Sigmoid colon (tissue), 7 donors: ENCODE results near the gene KRTAP9-1. TPM values are rescaled to one million over a fixed set of nuclear protein-coding genes. Genes with fewer than 3 reads are reported as not detected.
"Not testable (repeated sequence)": the region's sequence is repeated elsewhere in the genome, so short reads cannot be mapped to it uniquely, and the experiment has no call there.

Experiments
- DNase-seq: peaks from one replicate; pipeline ENCODE4 v3.0.0-alpha.2; 2019
- H3K27ac ChIP-seq, 4 donors: fragments of 200-600 bp; sonication (generic); one replicate each; pipeline ENCODE4 v1.5.1; 2016 to 2019; ENCODE audit warnings: mild to moderate bottlenecking in 1 of 4
- H3K27me3 ChIP-seq, 3 donors: fragments of 200-600 bp; sonication (generic); one replicate each; pipeline ENCODE4 v1.5.1; 2019; ENCODE audit warnings: mild to moderate bottlenecking in 1 of 3
- H3K36me3 ChIP-seq, 4 donors: fragments of 200-600 bp; sonication (generic); one replicate each; pipeline ENCODE4 v1.5.1; 2016 to 2019
- H3K4me1 ChIP-seq, 4 donors: fragments of 200-600 bp; sonication (generic); one replicate each; pipeline ENCODE4 v1.5.1; 2017 to 2019
- H3K4me3 ChIP-seq, 4 donors: fragments of 200-600 bp; sonication (generic); one replicate each; pipeline ENCODE4 v1.5.1; 2017 to 2019; ENCODE audit warnings: mild to moderate bottlenecking in 2 of 4, moderate library complexity in 1 of 4
- H3K9me3 ChIP-seq, 4 donors: fragments of 200-600 bp in 3 of 4; sonication (generic) in 3 of 4; one replicate each; pipeline versions ENCODE4 v1.5.1 to v1.6.1; 2013 to 2019
- CTCF ChIP-seq, 4 experiments: fragments of 450-650 bp in 3 of 4; fragments of 200-600 bp in 1 of 4; IDR thresholded peaks; one replicate each; pipeline ENCODE4 v1.5.1; 2016 to 2019; ENCODE audit warnings: antibody characterized with exemption in 4 of 4, mild to moderate bottlenecking in 3 of 4, moderate library complexity in 2 of 4
- EP300 ChIP-seq, 4 donors: sonication (generic); formaldehyde crosslinking; IDR thresholded peaks; one replicate each; pipeline ENCODE4 v1.6.1; 2017; ENCODE audit warnings: antibody characterized with exemption in 4 of 4
- POLR2A ChIP-seq, 2 donors: fragments of 450-650 bp; IDR thresholded peaks; one replicate each; pipeline ENCODE4 v1.6.1; 2016; ENCODE audit warnings: antibody characterized with exemption in 2 of 2, mild to moderate bottlenecking in 2 of 2, moderate library complexity in 2 of 2
- POLR2AphosphoS5 ChIP-seq, 4 donors: sonication (generic); formaldehyde crosslinking; IDR thresholded peaks; one replicate each; pipeline ENCODE4 v1.6.1; 2017; ENCODE audit warnings: antibody characterized with exemption in 4 of 4
- WGBS, 2 donors: extraction: QIAGEN DNeasy Blood & Tissue Kit; methylation state at CpG; one replicate each; pipeline ENCODE4 v1.1.7; 2013; 5-methylcytosine and 5-hydroxymethylcytosine counted together
- intact Hi-C: fragments of 100-400 bp; cut with DNase I; formaldehyde crosslinking; loops from one replicate; pipeline ENCODE4 v1.15.1; 2023
- polyA plus RNA-seq, 3 donors: library from polyadenylated mRNA; stranded (reverse); fragments of 200-250 nt; gene quantifications; one replicate each; pipeline ENCODE4 v1.2.3, GENCODE V29; 2013
- small RNA-seq, 3 donors: library from RNA; depleted of rRNA; stranded (forward); fragments of <200 nt; gene quantifications; one replicate each; pipeline ENCODE3, GENCODE V24; 2016
- total RNA-seq, 4 donors: library from RNA; depleted of rRNA; stranded (reverse); fragments of >200 nt; gene quantifications; one replicate each; pipeline ENCODE4 v1.1.0, GENCODE V29; 2016
- donor health status: healthy with polysubstance abuse.
- donor health status: Bipolar disorder and iron deficiency.
- donor health status: healthy.

KRTAP9-1 gene
- total and polyA plus RNA-seq, 7 donors: not detected

- no peak overlapping the region for H3K4me3 ChIP-seq
- intact Hi-C loops: no loop called here
- H3K27me3 ChIP-seq: no peaks in the 10 kb centered on the region
- TF ChIP-seq POLR2AphosphoS5 (IDR thresholded peaks at IDR 0.05) (no peak), EP300 (IDR thresholded peaks at IDR 0.05) (no peak), POLR2A (IDR thresholded peaks at IDR 0.05) (no peak), CTCF (IDR thresholded peaks at IDR 0.05) (no peak)
- no peak for DNase-seq
- H3K36me3 ChIP-seq: no peaks in the 10 kb centered on the region
- no peaks in the 10 kb centered on the region for H3K9me3 ChIP-seq
- H3K4me1 ChIP-seq: no peaks in the 10 kb centered on the region
- H3K27ac ChIP-seq: no peak overlapping the region
These were observed 40.4 kb downstream of the KRTAP9-1 start for GRCh38 chr17:41230094-41230493.

GRCh38 chr17:41231731-41232130 lies 42.0 kb downstream of the KRTAP9-1 start:
- no peak for DNase-seq
- no peaks in the 10 kb centered on the region for H3K9me3 ChIP-seq
- no peak overlapping the region for H3K27ac ChIP-seq
- no peaks in the 10 kb centered on the region for H3K36me3 ChIP-seq
- intact Hi-C loops: no loop called here
- no peak overlapping the region for H3K4me3 ChIP-seq
- WGBS, 2 donors: 90 to 92% methylated on average over 6 of the region's 6 CpGs
- no peak for TF ChIP-seq CTCF (IDR thresholded peaks at IDR 0.05)
- no peak for TF ChIP-seq EP300 (IDR thresholded peaks at IDR 0.05)
- TF ChIP-seq POLR2A (IDR thresholded peaks at IDR 0.05): no peak
- TF ChIP-seq POLR2AphosphoS5 (IDR thresholded peaks at IDR 0.05): no peak
- no peaks in the 10 kb centered on the region for H3K4me1 ChIP-seq
- no peaks in the 10 kb centered on the region for H3K27me3 ChIP-seq

- H3K27me3 ChIP-seq, H3K27ac ChIP-seq, H3K4me1 ChIP-seq, intact Hi-C loops, H3K9me3 ChIP-seq, H3K36me3 ChIP-seq, H3K4me3 ChIP-seq, DNase-seq: not testable (repeated sequence)
- 84 to 95% methylated on average over 1 of the region's 1 CpG for WGBS, 2 donors
These were observed 42.9 kb downstream of the KRTAP9-1 start, which contains the start of gene KRTAP9-3 for GRCh38 chr17:41232399-41233105. KRTAP9-3 (plus strand) TSS chr17:41232449; CDS start chr17:41232502, 53 bp downstream.

- H3K9me3 ChIP-seq, H3K4me3 ChIP-seq, H3K36me3 ChIP-seq, intact Hi-C loops, H3K4me1 ChIP-seq, H3K27me3 ChIP-seq, H3K27ac ChIP-seq, DNase-seq: not testable (repeated sequence)
- 84 to 89% methylated on average over 4 of the region's 4 CpGs for WGBS, 2 donors
These were observed 47.4 kb downstream of the KRTAP9-1 start for GRCh38 chr17:41237116-41237515.

- H3K4me3 ChIP-seq, DNase-seq, intact Hi-C loops, H3K9me3 ChIP-seq, H3K36me3 ChIP-seq, H3K27ac ChIP-seq, H3K27me3 ChIP-seq, H3K4me1 ChIP-seq: not testable (repeated sequence)
- 28 to 47% methylated on average over 3 of the region's 3 CpGs for WGBS, 2 donors
These were observed 48.3 kb downstream of the KRTAP9-1 start, which contains the start of gene KRTAP9-8 for GRCh38 chr17:41237949-41238437. KRTAP9-8 (plus strand) TSS chr17:41237999; CDS start chr17:41238052, 53 bp downstream.

Small RNAs within 50 kb of the gene (small RNA-seq; reads per million reads assigned to genes)
- gene KRTAP4-17P: 0 reads per million in 3 donors

Other genes starting within 250 kb of the KRTAP9-1 start
Only the 30 nearest of the 40 such genes appear.
- not detected for gene KRTAP1-4, start 159.7 kb upstream of the KRTAP9-1 start, total RNA-seq
- not detected for gene KRTAP1-4, start 159.7 kb upstream of the KRTAP9-1 start, polyA plus RNA-seq
- not detected for gene KRTAP1-3, start 155.0 kb upstream of the KRTAP9-1 start, total RNA-seq
- gene KRTAP1-3, start 155.0 kb upstream of the KRTAP9-1 start, polyA plus RNA-seq: not detected
- not detected for gene KRTAP1-1, start 148.4 kb upstream of the KRTAP9-1 start, total RNA-seq
- gene KRTAP1-1, start 148.4 kb upstream of the KRTAP9-1 start, polyA plus RNA-seq: not detected
- gene KRTAP2-1, start 142.6 kb upstream of the KRTAP9-1 start, total RNA-seq: not detected
- gene KRTAP2-1, start 142.6 kb upstream of the KRTAP9-1 start, polyA plus RNA-seq: not detected
- gene KRTAP2-2, start 134.7 kb upstream of the KRTAP9-1 start, total RNA-seq: not detected
- gene KRTAP2-2, start 134.7 kb upstream of the KRTAP9-1 start, polyA plus RNA-seq: not detected
- gene KRTAP2-3, start 129.8 kb upstream of the KRTAP9-1 start, total RNA-seq: not detected
- not detected for gene KRTAP2-3, start 129.8 kb upstream of the KRTAP9-1 start, polyA plus RNA-seq
- not detected for gene KRTAP2-4, start 124.0 kb upstream of the KRTAP9-1 start, total RNA-seq
- not detected for gene KRTAP2-4, start 124.0 kb upstream of the KRTAP9-1 start, polyA plus RNA-seq
- not detected for gene KRTAP4-7, start 105.7 kb upstream of the KRTAP9-1 start, total RNA-seq
- gene KRTAP4-7, start 105.7 kb upstream of the KRTAP9-1 start, polyA plus RNA-seq: not detected
- not detected for gene KRTAP4-8, start 91.7 kb upstream of the KRTAP9-1 start, total RNA-seq
- gene KRTAP4-8, start 91.7 kb upstream of the KRTAP9-1 start, polyA plus RNA-seq: not detected
- gene KRTAP4-16, start 87.7 kb upstream of the KRTAP9-1 start, total RNA-seq: not detected
- not detected for gene KRTAP4-16, start 87.7 kb upstream of the KRTAP9-1 start, polyA plus RNA-seq
- gene KRTAP4-9, start 84.5 kb upstream of the KRTAP9-1 start, total RNA-seq: not detected
- gene KRTAP4-9, start 84.5 kb upstream of the KRTAP9-1 start, polyA plus RNA-seq: not detected
- not detected for gene KRTAP4-11, start 71.5 kb upstream of the KRTAP9-1 start, total RNA-seq
- not detected for gene KRTAP4-11, start 71.5 kb upstream of the KRTAP9-1 start, polyA plus RNA-seq
- not detected for gene KRTAP4-12, start 65.7 kb upstream of the KRTAP9-1 start, total RNA-seq
- gene KRTAP4-12, start 65.7 kb upstream of the KRTAP9-1 start, polyA plus RNA-seq: not detected
- not detected for gene KRTAP4-6, start 49.3 kb upstream of the KRTAP9-1 start, total RNA-seq
- gene KRTAP4-6, start 49.3 kb upstream of the KRTAP9-1 start, polyA plus RNA-seq: not detected
- not detected for gene KRTAP4-5, start 40.1 kb upstream of the KRTAP9-1 start, total RNA-seq
- not detected for gene KRTAP4-5, start 40.1 kb upstream of the KRTAP9-1 start, polyA plus RNA-seq
- gene KRTAP4-4, start 29.1 kb upstream of the KRTAP9-1 start, total RNA-seq: not detected
- not detected for gene KRTAP4-4, start 29.1 kb upstream of the KRTAP9-1 start, polyA plus RNA-seq
- not detected for gene KRTAP4-3, start 21.7 kb upstream of the KRTAP9-1 start, total RNA-seq
- not detected for gene KRTAP4-3, start 21.7 kb upstream of the KRTAP9-1 start, polyA plus RNA-seq
- not detected for gene KRTAP4-2, start 11.7 kb upstream of the KRTAP9-1 start, total RNA-seq
- not detected for gene KRTAP4-2, start 11.7 kb upstream of the KRTAP9-1 start, polyA plus RNA-seq
- not detected for gene KRTAP4-1, start 5.0 kb upstream of the KRTAP9-1 start, total RNA-seq
- 1 to 10 TPM in 1 of 3 donors, not detected in 2; 1.4 TPM for gene KRTAP4-1, start 5.0 kb upstream of the KRTAP9-1 start, polyA plus RNA-seq
- not detected for gene KRTAP9-2, start 36.8 kb downstream of the KRTAP9-1 start, total RNA-seq
- not detected for gene KRTAP9-2, start 36.8 kb downstream of the KRTAP9-1 start, polyA plus RNA-seq
- gene KRTAP9-3, start 42.6 kb downstream of the KRTAP9-1 start, total RNA-seq: not detected
- gene KRTAP9-3, start 42.6 kb downstream of the KRTAP9-1 start, polyA plus RNA-seq: not detected
- not detected for gene KRTAP9-8, start 48.1 kb downstream of the KRTAP9-1 start, total RNA-seq
- gene KRTAP9-8, start 48.1 kb downstream of the KRTAP9-1 start, polyA plus RNA-seq: not detected
- gene KRTAP9-4, start 59.8 kb downstream of the KRTAP9-1 start, total RNA-seq: not detected
- not detected for gene KRTAP9-4, start 59.8 kb downstream of the KRTAP9-1 start, polyA plus RNA-seq
- not detected for gene KRTAP9-9, start 65.5 kb downstream of the KRTAP9-1 start, total RNA-seq
- not detected for gene KRTAP9-9, start 65.5 kb downstream of the KRTAP9-1 start, polyA plus RNA-seq
- gene KRTAP9-6, start 75.5 kb downstream of the KRTAP9-1 start, total RNA-seq: not detected
- not detected for gene KRTAP9-6, start 75.5 kb downstream of the KRTAP9-1 start, polyA plus RNA-seq
- not detected for gene KRTAP9-7, start 85.8 kb downstream of the KRTAP9-1 start, total RNA-seq
- gene KRTAP9-7, start 85.8 kb downstream of the KRTAP9-1 start, polyA plus RNA-seq: not detected
- not detected for gene KRTAP29-1, start 113.0 kb downstream of the KRTAP9-1 start, total RNA-seq
- gene KRTAP29-1, start 113.0 kb downstream of the KRTAP9-1 start, polyA plus RNA-seq: not detected
- gene KRTAP16-1, start 119.4 kb downstream of the KRTAP9-1 start, total RNA-seq: not detected
- gene KRTAP16-1, start 119.4 kb downstream of the KRTAP9-1 start, polyA plus RNA-seq: not detected
- gene KRTAP17-1, start 125.8 kb downstream of the KRTAP9-1 start, total RNA-seq: not detected
- not detected for gene KRTAP17-1, start 125.8 kb downstream of the KRTAP9-1 start, polyA plus RNA-seq
- not detected for gene KRT33A, start 160.9 kb downstream of the KRTAP9-1 start, total RNA-seq
- not detected for gene KRT33A, start 160.9 kb downstream of the KRTAP9-1 start, polyA plus RNA-seq